ENCODE results near the gene ALDH3B1.

ALDH3B1 gene

DNA sequence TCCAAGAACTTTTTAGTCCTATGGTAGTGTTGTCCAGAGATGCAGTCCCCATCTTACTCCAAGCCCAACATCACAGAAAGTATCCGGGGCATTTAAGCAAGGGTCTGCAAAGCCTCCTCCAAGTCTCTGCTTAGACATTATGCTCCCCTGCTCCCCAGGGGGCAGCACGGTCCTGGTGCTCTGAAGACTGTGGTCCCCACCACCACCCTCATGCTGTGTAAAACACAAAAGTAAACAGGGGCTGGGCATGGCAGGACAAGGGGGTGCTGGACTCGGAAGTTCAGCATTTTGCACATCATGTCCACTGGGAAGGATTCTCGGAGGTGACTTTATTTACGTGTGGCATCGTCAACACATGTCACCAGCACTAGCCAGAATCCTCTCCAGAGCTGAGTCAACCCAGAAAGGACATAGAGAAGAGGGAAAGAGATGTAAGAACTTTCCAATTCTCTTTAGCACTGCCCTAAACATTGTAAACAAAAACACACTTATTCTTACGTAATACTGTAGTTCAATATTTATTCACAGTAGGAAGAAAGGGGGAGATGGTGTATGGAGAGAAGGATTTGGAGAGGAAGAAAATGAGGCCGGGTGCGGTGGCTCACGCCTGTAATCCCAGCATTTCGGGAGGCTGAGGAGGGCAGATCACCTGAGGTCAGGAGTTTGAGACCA lies 66.4 kb downstream of the ALDH3B1 start:
- FAIRE-seq, result no peak

DNA sequence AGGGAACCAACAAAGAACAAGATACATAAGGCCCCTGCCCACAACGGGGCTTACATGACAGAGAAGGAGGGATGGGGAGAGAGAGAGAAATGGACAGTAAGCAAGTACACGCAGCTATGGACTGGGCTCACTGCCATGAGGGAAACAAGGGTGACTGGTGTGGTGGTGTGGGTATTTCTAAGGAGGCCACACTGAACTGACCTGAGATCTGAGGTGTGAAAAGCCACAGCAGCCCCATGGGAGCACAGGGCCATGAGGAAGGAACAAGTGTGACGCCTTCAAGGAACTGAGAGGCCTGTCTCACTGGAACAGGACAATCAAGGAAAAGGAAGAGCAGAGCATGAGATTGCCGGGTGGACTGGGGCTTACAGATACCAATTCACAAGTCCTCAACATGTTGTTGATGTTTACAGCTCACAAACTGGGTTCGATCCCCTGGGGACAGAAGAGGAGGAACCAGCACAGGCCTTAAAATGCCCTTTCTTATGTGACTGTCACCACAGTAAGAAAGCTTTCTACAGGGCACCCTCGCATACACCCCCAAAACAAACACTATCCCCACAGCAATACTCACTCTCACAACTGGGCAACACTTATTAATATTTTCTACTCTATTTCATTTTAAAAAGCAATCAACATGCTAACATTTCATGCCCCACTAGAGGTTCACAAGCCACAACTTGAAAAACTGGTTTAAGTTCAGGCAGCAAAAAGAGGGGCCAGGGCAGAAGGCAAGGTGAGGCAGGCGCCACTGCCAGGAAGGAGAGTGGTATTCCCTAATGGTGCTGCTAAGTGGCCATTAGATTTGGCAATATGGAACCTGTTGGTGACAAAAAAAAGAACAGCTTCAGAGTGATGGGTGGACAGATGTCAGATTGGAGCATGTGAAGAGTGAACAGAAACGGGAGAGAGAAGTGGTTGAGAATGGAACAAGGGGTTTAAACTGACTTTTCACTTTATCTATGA lies 67.8 kb downstream of the ALDH3B1 start:
- FAIRE-seq, result no peak

Measured in colon (tissue), 2 donors.